OCI-LY7 (cell line): ENCODE measurements around the gene THTPA. TPM values are rescaled to one million over a fixed set of nuclear protein-coding genes. Genes with fewer than 3 reads are reported as not detected.
A peak's percentile ranks its signal among the peaks of the same experiment; 100 is the strongest.

ENCODE experiments used
- BruUV-seq: library from RNA; stranded (reverse); fragments of 400-500 nt; replicated peaks from 2 replicates; lab custom pipeline; 2021; lab: Mats Ljungman, UMichigan
- CTCF ChIA-PET: fragments of 300-600 bp; sonication (Branson Sonifier 250); formaldehyde crosslinking; loops from one replicate; lab custom pipeline; 2022; ENCODE audit warnings: antibody characterized with exemption; ENCODE audit not compliant: unreplicated experiment; lab: Charles Lee
- POLR2A ChIA-PET: fragments of 300-600 bp; sonication (Branson Sonifier 250); formaldehyde crosslinking; loops from one replicate; lab custom pipeline; 2022; ENCODE audit warnings: antibody characterized with exemption; lab: Charles Lee
- DNase-seq: peaks from one replicate; pipeline ENCODE4 v3.0.0-alpha.2; 2015; ENCODE audit warnings: low spot score
- H2AFZ ChIP-seq: fragments of 200-600 bp; sonication (generic), shearing (Covaris generic); 2 replicates; pipeline ENCODE4 v1.6.1; 2014; ENCODE audit warnings: mild to moderate bottlenecking, antibody characterized with exemption, low read length, moderate library complexity
- H3K27ac ChIP-seq: fragments of 200-600 bp; sonication (generic); 2 replicates; pipeline ENCODE4 v1.5.1; 2014; ENCODE audit warnings: mixed run types, low read depth, mild to moderate bottlenecking, moderate library complexity, low read length, inconsistent platforms; ENCODE audit not compliant: poor library complexity, severe bottlenecking
- H3K36me3 ChIP-seq: fragments of 200-600 bp; sonication (generic); 2 replicates; pipeline ENCODE4 v1.6.1; 2014; ENCODE audit warnings: mild to moderate bottlenecking, antibody characterized with exemption, low read length, moderate library complexity, mixed read lengths; ENCODE audit not compliant: insufficient read depth
- H3K4me1 ChIP-seq: fragments of 200-600 bp; sonication (generic); 2 replicates; pipeline ENCODE4 v1.5.1; 2014; ENCODE audit warnings: mild to moderate bottlenecking, low read length; ENCODE audit not compliant: insufficient read depth, poor library complexity, severe bottlenecking
- H3K4me2 ChIP-seq: fragments of 200-600 bp; sonication (generic); 2 replicates; pipeline ENCODE4 v1.6.1; 2014; ENCODE audit warnings: mild to moderate bottlenecking, low read length
- H3K4me3 ChIP-seq: fragments of 200-600 bp; sonication (generic); 2 replicates; pipeline ENCODE4 v1.5.1; 2014; ENCODE audit warnings: mild to moderate bottlenecking, low read depth, low read length; ENCODE audit not compliant: poor library complexity, severe bottlenecking
- H3K79me2 ChIP-seq: fragments of 200-600 bp; sonication (generic); 2 replicates; pipeline ENCODE4 v1.6.1; 2016; ENCODE audit warnings: low read depth, mild to moderate bottlenecking, low read length, moderate library complexity, mixed read lengths; ENCODE audit not compliant: insufficient read depth
- H3K9me2 ChIP-seq: fragments of 200-600 bp; sonication (generic); 2 replicates; pipeline ENCODE4 v1.6.1; 2016; ENCODE audit warnings: mild to moderate bottlenecking, low read length, mixed read lengths; ENCODE audit not compliant: insufficient read depth
- H3K9me3 ChIP-seq: fragments of 200-600 bp; sonication (generic); 2 replicates; pipeline ENCODE4 v1.6.1; 2014; ENCODE audit warnings: mild to moderate bottlenecking, mixed run types, low read length, mixed read lengths
- H4K20me1 ChIP-seq: fragments of 200-600 bp; sonication (generic); 2 replicates; pipeline ENCODE4 v1.6.1; 2014; ENCODE audit warnings: mild to moderate bottlenecking, antibody characterized with exemption, low read length, moderate library complexity, mixed read lengths; ENCODE audit not compliant: insufficient read depth
- CTCF ChIP-seq: fragments of 200-600 bp; sonication (generic); conservative IDR thresholded peaks from 2 replicates; pipeline ENCODE4 v1.5.1; 2014; ENCODE audit warnings: mild to moderate bottlenecking, antibody characterized with exemption, low read length, moderate library complexity, mixed read lengths
- EZH2phosphoT487 ChIP-seq: fragments of 200-600 bp; sonication (generic); IDR thresholded peaks from 2 replicates; pipeline ENCODE4 v1.6.1; 2018; ENCODE audit warnings: low read depth, borderline replicate concordance, mild to moderate bottlenecking, mixed run types, antibody characterized with exemption, low read length, moderate library complexity, mixed read lengths
- intact Hi-C: fragments of 100-400 bp; cut with micrococcal nuclease; formaldehyde crosslinking; loops from one replicate; pipeline ENCODE4 v1.10.0; 2022; ENCODE audit not compliant: unreplicated experiment
- total RNA-seq, 2 experiments: library from RNA; depleted of rRNA in 1 of 2; stranded (reverse); fragments of >200 nt in 1 of 2; shearing (Covaris generic) in 1 of 2; gene quantifications; 2 replicates each; pipeline ENCODE4 v1.2.3, GENCODE V29; 2014 to 2022

The THTPA gene
- total RNA-seq, 2 experiments from 2014 or later: 15.4 to 28.6 TPM

GRCh38 chr14:23557521-23557920, 1.4 kb downstream of the THTPA start:
- H3K9me3 ChIP-seq: no peaks in the 10 kb centered on the region
- peaks cover 17% of the 10 kb centered on the region for H3K79me2 ChIP-seq
- peak overlapping the region; percentile 91 for H3K4me2 ChIP-seq
- H3K36me3 ChIP-seq: peaks cover 44% of the 10 kb centered on the region
- peak; percentile 25 for DNase-seq
- H4K20me1 ChIP-seq: no peaks in the 10 kb centered on the region
- peak overlapping the region; percentile 58 for H3K27ac ChIP-seq
- no peaks in the 10 kb centered on the region for H3K9me2 ChIP-seq
- ChIA-PET POLR2A (interaction anchor here (0.6 to 2.1 kb wide), 7 partner anchors 10 to 83 kb away, joined by 3 to 9 read pairs (median 4); partner anchors contain the start of gene AP1G2), CTCF (interaction anchor here (0.6 to 0.9 kb wide), 2 partner anchors 83 to 1972 kb away, joined by 3 to 4 read pairs; no protein-coding TSS in a partner anchor)
- H3K4me1 ChIP-seq: peaks cover 21% of the 10 kb centered on the region
- no peak for TF ChIP-seq CTCF
- TF ChIP-seq EZH2phosphoT487: no peak
- no TSS peak for BruUV-seq
- H2AFZ ChIP-seq: no peak overlapping the region
- peak overlapping the region; percentile 72 for H3K4me3 ChIP-seq
- intact Hi-C loops: loop anchor here (2.0 to 10.0 kb wide), 2 partner anchors 237 to 887 kb away; partner anchors contain the start of genes PABPN1 and SDR39U1

GRCh38 chr14:23557946-23558345, 1.9 kb downstream of the THTPA start:
- no TSS peak for BruUV-seq
- H2AFZ ChIP-seq: no peak overlapping the region
- CTCF ChIA-PET: interaction anchor here (0.6 kb wide), 1 partner anchor 1972 kb away, joined by 3 read pairs; no protein-coding TSS in a partner anchor
- H3K4me2 ChIP-seq: peak overlapping the region; percentile 91
- H3K4me3 ChIP-seq: peak overlapping the region; percentile 72
- no peaks in the 10 kb centered on the region for H3K9me2 ChIP-seq
- H3K36me3 ChIP-seq: peaks cover 48% of the 10 kb centered on the region
- no peaks in the 10 kb centered on the region for H3K9me3 ChIP-seq
- TF ChIP-seq EZH2phosphoT487 (no peak), CTCF (no peak)
- H4K20me1 ChIP-seq: no peaks in the 10 kb centered on the region
- POLR2A ChIA-PET: interaction anchor here (0.6 to 2.1 kb wide), 7 partner anchors 9 to 242 kb away, joined by 3 to 9 read pairs (median 4); partner anchors contain the start of gene AP1G2
- intact Hi-C loops: loop anchor here (2.0 to 10.0 kb wide), 2 partner anchors 237 to 887 kb away; partner anchors contain the start of genes PABPN1 and SDR39U1
- DNase-seq: no peak
- peaks cover 21% of the 10 kb centered on the region for H3K4me1 ChIP-seq
- peaks cover 17% of the 10 kb centered on the region for H3K79me2 ChIP-seq
- H3K27ac ChIP-seq: peak overlapping the region; percentile 58
